K562 (cell line): Measurements from ENCODE around the gene GFOD2. TPM values are rescaled to one million over a fixed set of nuclear protein-coding genes. Genes with fewer than 3 reads are reported as not detected.

ENCODE experiments used
- ATAC-seq: fragments of 200-7000 bp; cut with Tn5 transposase; 3 replicates; pipeline ENCODE4 v1.9.1; 2020; ENCODE audit warnings: moderate library complexity
- BruUV-seq: library from RNA; stranded (reverse); fragments of 400-500 nt; replicated peaks from 2 replicates; lab custom pipeline; 2021; lab: Mats Ljungman, UMichigan
- CTCF ChIA-PET: fragments of 300-600 bp; formaldehyde crosslinking; extraction: SDS; loops from one replicate; lab custom pipeline; 2021; ENCODE audit warnings: low intra/inter-chr PET ratio; lab: Yijun Ruan, JAX
- POLR2A ChIA-PET: fragments of 300-600, 350-650 bp; sonication (Branson Sonifier 250); formaldehyde crosslinking; extraction: SDS; loops from one replicate; lab custom pipeline; 2021; ENCODE audit warnings: antibody characterized with exemption, inconsistent platforms; lab: Yijun Ruan, JAX
- DNase-seq, 4 experiments: peaks; one replicate each; pipeline versions ENCODE4 v3.0.0 to v3.0.0-alpha.2; 2011 to 2018; ENCODE audit warnings: low spot score in 3 of 4, mixed read lengths in 3 of 4; ENCODE audit errors: extremely low read depth in 1 of 4
- FAIRE-seq: peaks from 2 replicates; lab custom pipeline; 2011; peaks lifted over from hg19 to GRCh38; lab: Jason Lieb, UNC
- H2AFZ ChIP-seq: 2 replicates; pipeline ENCODE4 v1.6.0; 2011; ENCODE audit warnings: low read depth, low read length, control low read depth, inconsistent platforms
- H3K27ac ChIP-seq: fragments of 200-600 bp; 3 replicates; pipeline ENCODE4 v1.8.0; 2011; ENCODE audit warnings: low read depth, mild to moderate bottlenecking, control low read depth, inconsistent platforms, low read length, moderate library complexity, mixed read lengths; ENCODE audit errors: extremely low read depth
- H3K27me3 ChIP-seq, 2 experiments: fragments of 300-600 bp in 1 of 2; 2 replicates in 1 of 2; 3 replicates in 1 of 2; pipeline versions ENCODE4 v1.6.0 to v1.8.0; 2011; ENCODE audit warnings: inconsistent platforms in 2 of 2, low read length in 2 of 2, mild to moderate bottlenecking in 1 of 2, mixed read lengths in 1 of 2, moderate library complexity in 1 of 2; ENCODE audit not compliant: control insufficient read depth in 2 of 2, insufficient read depth in 2 of 2
- H3K36me3 ChIP-seq: fragments of 300-600 bp; 3 replicates; pipeline ENCODE4 v1.8.0; 2011; ENCODE audit warnings: mild to moderate bottlenecking, low read length, inconsistent platforms; ENCODE audit not compliant: control insufficient read depth, insufficient read depth
- H3K4me1 ChIP-seq, 2 experiments: fragments of 200-600 bp in 1 of 2; replicated peaks in 1 of 2; 2 replicates in 1 of 2; 3 replicates in 1 of 2; pipeline versions ENCODE4 v1.5.1 to v1.8.0; 2011; ENCODE audit warnings: inconsistent platforms in 2 of 2, low read length in 2 of 2, mild to moderate bottlenecking in 1 of 2, mixed read lengths in 1 of 2, moderate library complexity in 1 of 2; ENCODE audit not compliant: control insufficient read depth in 2 of 2, insufficient read depth in 2 of 2
- H3K4me2 ChIP-seq: 2 replicates; pipeline ENCODE4 v1.6.1; 2011; ENCODE audit warnings: low read length, control low read depth, inconsistent platforms, mixed read lengths; ENCODE audit not compliant: insufficient read depth
- H3K4me3 ChIP-seq: fragments of 200-600 bp; sonication (generic), shearing (Covaris generic); 2 replicates; pipeline ENCODE4 v1.5.1; 2016; ENCODE audit warnings: control low read depth, inconsistent platforms
- H3K79me2 ChIP-seq: fragments of 200-600 bp; 3 replicates; pipeline ENCODE4 v1.8.0; 2011; ENCODE audit warnings: low read length, inconsistent platforms; ENCODE audit not compliant: control insufficient read depth, insufficient read depth
- H3K9ac ChIP-seq, 2 experiments: 2 replicates each; pipeline versions ENCODE4 v1.6.0 to v1.6.1; 2011; ENCODE audit warnings: low read depth in 2 of 2, low read length in 2 of 2, control low read depth in 1 of 2, inconsistent platforms in 1 of 2, mild to moderate bottlenecking in 1 of 2, mixed read lengths in 1 of 2; ENCODE audit not compliant: insufficient read depth in 1 of 2
- H3K9me1 ChIP-seq: one replicate; pipeline ENCODE4 v1.6.0; 2011; ENCODE audit warnings: inconsistent platforms, mild to moderate bottlenecking, low read length, moderate library complexity; ENCODE audit not compliant: control insufficient read depth, insufficient read depth
- H3K9me3 ChIP-seq: replicated peaks from 2 replicates; pipeline ENCODE4 v1.5.1; 2011; ENCODE audit warnings: low read depth, low read length, inconsistent platforms; ENCODE audit not compliant: control insufficient read depth, insufficient read depth
- H4K20me1 ChIP-seq: replicated peaks from 2 replicates; pipeline ENCODE4 v1.6.1; 2011; ENCODE audit warnings: low read length, inconsistent platforms, mixed read lengths; ENCODE audit not compliant: control insufficient read depth, insufficient read depth
- BCL6 ChIP-seq: fragments of 250-450 bp; sonication (Bioruptor Pico); IDR thresholded peaks from 2 replicates; pipeline ENCODE4 v1.4.0; 2020
- DEAF1 ChIP-seq: fragments of 450-650 bp; formaldehyde crosslinking; IDR thresholded peaks from 2 replicates; pipeline ENCODE4 v1.4.0; 2020; ENCODE audit warnings: mild to moderate bottlenecking, moderate library complexity
- GTF2F1 ChIP-seq: IDR thresholded peaks from 2 replicates; pipeline ENCODE4 v1.6.1; 2011; ENCODE audit warnings: low read depth, low read length, improper control_type of control experiment
- HDAC8 ChIP-seq: fragments of 450-650 bp; IDR thresholded peaks from 2 replicates; pipeline ENCODE4 v1.6.1; 2016; ENCODE audit warnings: mild to moderate bottlenecking, missing genetic modification characterization, moderate library complexity, missing compliant biosample characterization
- SLC30A9 ChIP-seq: fragments of 250-450 bp; sonication (Bioruptor Pico); IDR thresholded peaks from 2 replicates; pipeline ENCODE4 v1.8.0; 2022; ENCODE audit warnings: mild to moderate bottlenecking, moderate library complexity
- SMARCE1 ChIP-seq: fragments of 450-650 bp; IDR thresholded peaks from 2 replicates; pipeline ENCODE4 v1.7.1; 2016; ENCODE audit warnings: mild to moderate bottlenecking
- THRA ChIP-seq: fragments of 450-650 bp; IDR thresholded peaks from 2 replicates; pipeline ENCODE4 v1.6.1; 2017; ENCODE audit warnings: mild to moderate bottlenecking, moderate library complexity
- ZBTB33 ChIP-seq: sonication (generic); formaldehyde crosslinking; IDR thresholded peaks from 2 replicates; pipeline ENCODE4 v1.8.1; 2023; ENCODE audit warnings: mild to moderate bottlenecking, missing genetic modification reagents
- ZNF431 ChIP-seq: sonication (generic); formaldehyde crosslinking; IDR thresholded peaks from 2 replicates; pipeline ENCODE4 v1.8.0; 2022; ENCODE audit warnings: mild to moderate bottlenecking, missing genetic modification reagents
- WGBS: fragments of 100-300 bp; shearing (Covaris generic); methylation state at CpG from one replicate; pipeline ENCODE4 v1.1.6; 2016; ENCODE audit warnings: low coverage, mixed read lengths; ENCODE audit not compliant: insufficient coverage; ENCODE audit errors: missing lambda C conversion rate; 5-methylcytosine and 5-hydroxymethylcytosine counted together
- in situ Hi-C: fragments of 300-500 bp; cut with MboI; formaldehyde crosslinking; loops from 4 replicates; pipeline ENCODE4 v1.15.0; 2018; ENCODE audit warnings: inconsistent platforms, mixed read lengths
- intact Hi-C: fragments of 100-400 bp; cut with micrococcal nuclease; formaldehyde crosslinking; loops from 2 replicates; pipeline ENCODE4 v1.14.2; 2022
- polyA plus RNA-seq, 8 experiments: library from polyadenylated mRNA; depleted of rRNA in 4 of 8; stranded (reverse) in 5 of 8; unstranded in 3 of 8; fragments of >200 nt; fragmentation: Nextera tagmentation in 2 of 8; fragmentation: Illumina TruSeq in 1 of 8; extraction: Ambion mirVana in 2 of 8; extraction: Trizol in 1 of 8; gene quantifications; 2 replicates each; pipeline versions ENCODE4 v1.2.1 to v1.2.3, GENCODE V29; 2011 to 2014; ENCODE audit warnings: inconsistent platforms in 1 of 8, missing spikeins in 1 of 8
- total RNA-seq, 7 experiments: library from RNA; depleted of rRNA in 6 of 7; stranded (reverse); fragments of >200 nt in 6 of 7; fragmentation: Illumina TruSeq in 2 of 7; extraction: Trizol in 2 of 7; gene quantifications; 2 replicates each; pipeline versions ENCODE4 v1.2.1 to v1.2.3, GENCODE V29; 2011 to 2021; ENCODE audit warnings: low replicate concordance in 1 of 7

Gene GFOD2
- total and polyA plus RNA-seq, 9 of the 15 experiments (the other 6 are each of a cell fraction or from before 2014, with no cell fraction given): 1.9 to 15.8 (median 11.1) TPM

- TF ChIP-seq SMARCE1: no peak
- no peak for TF ChIP-seq ZBTB33 (CRISPR knock-in tag)
These were observed 42.2 kb downstream of the GFOD2 start (continued) for GRCh38 chr16:67676939-67677338.

- no peak for ATAC-seq
- CTCF ChIA-PET: no interaction called here
- POLR2A ChIA-PET: interaction anchor here (0.6 to 0.8 kb wide), 4 partner anchors 9 to 627 kb away, joined by 3 read pairs; no protein-coding TSS in a partner anchor
- BruUV-seq: no TSS peak
- H2AFZ ChIP-seq: no peak overlapping the region
- TF ChIP-seq GTF2F1 (no peak), BCL6 (CRISPR knock-in tag) (no peak), ZNF431 (no peak), HDAC8 (tag) (no peak), DEAF1 (no peak), THRA (no peak), SLC30A9 (CRISPR knock-in tag) (no peak)
- no peak overlapping the region for H3K27ac ChIP-seq
- H3K4me3 ChIP-seq: no peak overlapping the region
- H3K27me3 ChIP-seq: no peaks in the 10 kb centered on the region
- no peak for FAIRE-seq
- DNase-seq: no peak
- H3K9ac ChIP-seq: no peak overlapping the region
- 55% methylated on average over 4 of the region's 4 CpGs for WGBS
- H3K36me3 ChIP-seq: peaks cover 3% of the 10 kb centered on the region; the same call in 1 of the 3 replicates
- H3K9me1 ChIP-seq: peaks cover 2% of the 10 kb centered on the region
- intact Hi-C loops (no loop called here), in situ Hi-C loops (loop anchor here (10.0 kb wide), 1 partner anchor 368 kb away; no protein-coding TSS in a partner anchor)
- peaks cover 0 to 5% of the 10 kb centered on the region in 2 experiments; a peak in 3 of 5 replicates for H3K4me1 ChIP-seq
- H3K4me2 ChIP-seq: no peak overlapping the region
- H3K9me3 ChIP-seq: no peaks in the 10 kb centered on the region
- no peaks in the 10 kb centered on the region for H3K79me2 ChIP-seq
- 0 out of 2 replicates have a peak, but pooled peaks cover 3% of the 10 kb centered on the region for H4K20me1 ChIP-seq
These were observed 42.6 kb downstream of the GFOD2 start for GRCh38 chr16:67676516-67676915.
